OCI-LY1 (cell line): ENCODE measurements around the gene LRRC36.

Experiments
- H2AFZ ChIP-seq: fragments of 200-600 bp; sonication (generic), shearing (Covaris generic); 2 replicates; pipeline ENCODE4 v1.6.0; 2014; ENCODE audit warnings: antibody characterized with exemption, mild to moderate bottlenecking, low read length
- H3F3A ChIP-seq: fragments of 200-600 bp; sonication (generic), shearing (Covaris generic); 2 replicates; pipeline ENCODE4 v1.6.0; 2014; ENCODE audit warnings: mild to moderate bottlenecking, antibody characterized with exemption, low read length, moderate library complexity; ENCODE audit not compliant: insufficient read depth
- H3K27ac ChIP-seq: fragments of 200-600 bp; sonication (generic); 2 replicates; pipeline ENCODE4 v1.5.1; 2014; ENCODE audit warnings: low read length, mixed run types, mild to moderate bottlenecking, low read depth; ENCODE audit not compliant: poor library complexity, severe bottlenecking
- H3K27me3 ChIP-seq: fragments of 200-600 bp; sonication (generic); 2 replicates; pipeline ENCODE4 v1.6.0; 2014; ENCODE audit warnings: antibody characterized with exemption, mild to moderate bottlenecking, low read length, moderate library complexity; ENCODE audit not compliant: insufficient read depth
- H3K36me3 ChIP-seq: fragments of 200-600 bp; sonication (generic); 2 replicates; pipeline ENCODE4 v1.6.1; 2014; ENCODE audit warnings: mild to moderate bottlenecking, antibody characterized with exemption, low read length, moderate library complexity, mixed read lengths; ENCODE audit not compliant: insufficient read depth
- H3K4me1 ChIP-seq: fragments of 200-600 bp; sonication (generic); 2 replicates; pipeline ENCODE4 v1.5.1; 2014; ENCODE audit warnings: mild to moderate bottlenecking, low read length, moderate library complexity; ENCODE audit not compliant: insufficient read depth, severe bottlenecking
- H3K4me2 ChIP-seq: fragments of 200-600 bp; sonication (generic), shearing (Covaris generic); 2 replicates; pipeline ENCODE4 v1.6.1; 2014; ENCODE audit warnings: low read length
- H3K4me3 ChIP-seq: fragments of 200-600 bp; sonication (generic); 2 replicates; pipeline ENCODE4 v1.5.1; 2014; ENCODE audit warnings: low read length, low read depth, mild to moderate bottlenecking, mixed read lengths; ENCODE audit not compliant: poor library complexity, severe bottlenecking
- H3K79me2 ChIP-seq: fragments of 200-600 bp; shearing (Covaris generic); 2 replicates; pipeline ENCODE4 v1.6.1; 2016; ENCODE audit warnings: mixed run types, low read length, mixed read lengths; ENCODE audit not compliant: insufficient read depth
- H3K9ac ChIP-seq: fragments of 200-600 bp; sonication (generic), shearing (Covaris generic); 2 replicates; pipeline ENCODE4 v1.6.1; 2014; ENCODE audit warnings: mild to moderate bottlenecking, low read length, mixed read lengths
- H3K9me2 ChIP-seq: fragments of 200-600 bp; sonication (generic), shearing (Covaris generic); 2 replicates; pipeline ENCODE4 v1.6.1; 2014; ENCODE audit warnings: low read depth, mild to moderate bottlenecking, low read length, mixed read lengths
- H3K9me3 ChIP-seq: fragments of 200-600 bp; shearing (Covaris generic); 2 replicates; pipeline ENCODE4 v1.6.1; 2014; ENCODE audit warnings: low read length, mixed read lengths
- H4K20me1 ChIP-seq: fragments of 200-600 bp; sonication (generic), shearing (Covaris generic); 2 replicates; pipeline ENCODE4 v1.6.0; 2016; ENCODE audit warnings: mild to moderate bottlenecking, low read length; ENCODE audit not compliant: insufficient read depth
- EZH2 ChIP-seq: fragments of 200-600 bp; sonication (generic), shearing (Covaris generic); IDR thresholded peaks from 2 replicates; pipeline ENCODE4 v1.8.0; 2017; ENCODE audit warnings: borderline replicate concordance, mixed run types, mild to moderate bottlenecking, antibody characterized with exemption, low read length, moderate library complexity, mixed read lengths
- TF ChIP-seq, protein P1 (sequence below): fragments of 200-600 bp; sonication (generic), shearing (Covaris generic); IDR thresholded peaks from 2 replicates; pipeline ENCODE4 v1.5.1; 2017; ENCODE audit warnings: mild to moderate bottlenecking, antibody characterized with exemption, low read length, moderate library complexity, mixed read lengths

Gene LRRC36

DNA sequence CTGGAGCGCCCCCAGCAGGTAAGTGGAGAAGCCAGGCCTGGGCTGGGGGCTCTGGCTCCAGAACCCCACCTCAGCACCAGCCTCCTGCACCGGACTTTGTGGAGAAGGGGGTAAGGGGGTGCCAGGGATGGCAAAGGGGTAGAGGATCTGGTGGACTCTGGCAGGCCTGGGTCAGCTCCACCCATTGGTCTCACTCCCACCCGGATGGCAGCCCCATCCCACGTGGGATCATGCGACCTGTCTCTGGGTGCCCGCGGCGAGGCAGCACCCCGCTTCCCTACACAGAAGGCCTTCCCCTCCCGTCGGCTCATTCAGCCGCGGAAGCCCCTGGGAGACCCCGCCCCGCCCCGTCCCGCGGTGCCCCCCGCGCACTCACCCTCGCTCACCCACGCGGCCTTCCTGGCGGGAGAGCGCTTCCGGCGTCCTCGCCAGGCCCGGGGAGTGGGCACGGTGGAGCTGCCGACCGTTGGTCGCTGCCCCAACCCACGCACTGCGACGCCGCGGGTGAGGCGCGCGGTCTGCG, 47.8 kb upstream of the LRRC36 start:
- H3K79me2 ChIP-seq = no peaks in the 10 kb centered on the region

DNA sequence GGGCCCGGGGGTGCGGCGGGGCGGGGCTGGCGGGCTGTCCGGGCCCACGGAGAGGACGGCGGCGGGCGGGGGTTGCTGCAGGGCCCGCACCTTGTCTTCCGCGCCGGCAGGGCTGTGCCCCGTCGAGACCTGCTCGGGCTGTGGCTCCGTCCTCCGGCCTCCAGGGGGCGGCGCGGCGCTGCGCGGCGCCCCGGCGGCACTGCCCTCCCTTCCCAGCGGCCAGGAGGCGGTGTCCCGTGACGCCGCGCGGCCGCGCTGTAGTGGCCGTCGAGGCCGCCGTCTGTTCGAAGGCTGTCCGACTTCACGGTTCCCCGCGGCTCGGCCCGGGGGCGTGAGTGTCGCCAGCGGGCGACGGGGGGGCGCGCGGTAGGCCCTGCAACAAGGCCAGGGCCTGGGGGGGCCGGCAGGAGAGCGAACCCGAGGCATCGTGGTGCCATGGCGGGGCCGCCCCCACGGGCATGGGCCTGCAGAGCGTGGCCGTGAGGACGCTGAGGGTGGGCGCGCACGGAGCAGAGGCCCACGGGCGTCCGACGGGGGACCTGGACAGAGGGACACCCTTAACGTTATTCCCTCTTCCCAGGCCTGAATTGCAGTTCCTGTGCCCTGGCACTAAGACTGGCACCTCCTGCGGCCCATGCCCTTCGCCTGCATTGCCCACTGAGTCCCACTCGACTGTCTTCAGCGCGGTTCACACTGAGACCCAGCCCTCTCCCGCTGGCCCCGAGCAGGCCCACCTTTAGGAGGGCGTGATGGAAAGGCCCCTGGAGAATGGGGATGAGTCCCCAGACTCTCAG, 47.1 kb upstream of the LRRC36 start, which contains the start of gene PLEKHG4:
PLEKHG4 (plus strand) TSS at position 237 of the 794 bp plus-strand sequence; CDS start at position 750, 513 bp downstream.
- no peaks in the 10 kb centered on the region for H3K9me2 ChIP-seq
- no peaks in the 10 kb centered on the region for H3K79me2 ChIP-seq
- peak within 1 kb of the TSS; percentile 74 for H3K9ac ChIP-seq
- no peaks in the 10 kb centered on the region for H3K27me3 ChIP-seq
- peak within 1 kb of the TSS; percentile 35; the same call in 1 of the 2 replicates for H2AFZ ChIP-seq
- H3K36me3 ChIP-seq = peaks cover 9% of the 10 kb centered on the region
- no peak within 1 kb of the TSS for H3K27ac ChIP-seq
- no peaks in the 10 kb centered on the region for H3F3A ChIP-seq
- H4K20me1 ChIP-seq = no peaks in the 10 kb centered on the region
- H3K4me1 ChIP-seq = peaks cover 9% of the 10 kb centered on the region
- H3K4me3 ChIP-seq = peak within 1 kb of the TSS; percentile 78
- TF ChIP-seq, protein P1, sequence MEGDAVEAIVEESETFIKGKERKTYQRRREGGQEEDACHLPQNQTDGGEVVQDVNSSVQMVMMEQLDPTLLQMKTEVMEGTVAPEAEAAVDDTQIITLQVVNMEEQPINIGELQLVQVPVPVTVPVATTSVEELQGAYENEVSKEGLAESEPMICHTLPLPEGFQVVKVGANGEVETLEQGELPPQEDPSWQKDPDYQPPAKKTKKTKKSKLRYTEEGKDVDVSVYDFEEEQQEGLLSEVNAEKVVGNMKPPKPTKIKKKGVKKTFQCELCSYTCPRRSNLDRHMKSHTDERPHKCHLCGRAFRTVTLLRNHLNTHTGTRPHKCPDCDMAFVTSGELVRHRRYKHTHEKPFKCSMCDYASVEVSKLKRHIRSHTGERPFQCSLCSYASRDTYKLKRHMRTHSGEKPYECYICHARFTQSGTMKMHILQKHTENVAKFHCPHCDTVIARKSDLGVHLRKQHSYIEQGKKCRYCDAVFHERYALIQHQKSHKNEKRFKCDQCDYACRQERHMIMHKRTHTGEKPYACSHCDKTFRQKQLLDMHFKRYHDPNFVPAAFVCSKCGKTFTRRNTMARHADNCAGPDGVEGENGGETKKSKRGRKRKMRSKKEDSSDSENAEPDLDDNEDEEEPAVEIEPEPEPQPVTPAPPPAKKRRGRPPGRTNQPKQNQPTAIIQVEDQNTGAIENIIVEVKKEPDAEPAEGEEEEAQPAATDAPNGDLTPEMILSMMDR = peak; percentile 69
- TF ChIP-seq EZH2 = no peak
- H3K9me3 ChIP-seq = no peaks in the 10 kb centered on the region
- peak within 1 kb of the TSS; percentile 72 for H3K4me2 ChIP-seq

More for the DNA sequence above, 47.8 kb upstream of the LRRC36 start:
- Histone ChIP-seq H3K27ac (no peak overlapping the region), H3K9ac (peak overlapping the region; percentile 74), H3K4me3 (peak overlapping the region; percentile 78), H3K27me3 (no peaks in the 10 kb centered on the region), H4K20me1 (no peaks in the 10 kb centered on the region), H3K36me3 (peaks cover 9% of the 10 kb centered on the region), H2AFZ (peak overlapping the region; percentile 35; the same call in 1 of the 2 replicates), H3F3A (no peaks in the 10 kb centered on the region), H3K9me2 (no peaks in the 10 kb centered on the region), H3K4me1 (peaks cover 9% of the 10 kb centered on the region), H3K9me3 (no peaks in the 10 kb centered on the region), H3K4me2 (peak overlapping the region; percentile 72)
- TF ChIP-seq, protein P1 = peak; percentile 80
- TF ChIP-seq EZH2 = no peak

DNA sequence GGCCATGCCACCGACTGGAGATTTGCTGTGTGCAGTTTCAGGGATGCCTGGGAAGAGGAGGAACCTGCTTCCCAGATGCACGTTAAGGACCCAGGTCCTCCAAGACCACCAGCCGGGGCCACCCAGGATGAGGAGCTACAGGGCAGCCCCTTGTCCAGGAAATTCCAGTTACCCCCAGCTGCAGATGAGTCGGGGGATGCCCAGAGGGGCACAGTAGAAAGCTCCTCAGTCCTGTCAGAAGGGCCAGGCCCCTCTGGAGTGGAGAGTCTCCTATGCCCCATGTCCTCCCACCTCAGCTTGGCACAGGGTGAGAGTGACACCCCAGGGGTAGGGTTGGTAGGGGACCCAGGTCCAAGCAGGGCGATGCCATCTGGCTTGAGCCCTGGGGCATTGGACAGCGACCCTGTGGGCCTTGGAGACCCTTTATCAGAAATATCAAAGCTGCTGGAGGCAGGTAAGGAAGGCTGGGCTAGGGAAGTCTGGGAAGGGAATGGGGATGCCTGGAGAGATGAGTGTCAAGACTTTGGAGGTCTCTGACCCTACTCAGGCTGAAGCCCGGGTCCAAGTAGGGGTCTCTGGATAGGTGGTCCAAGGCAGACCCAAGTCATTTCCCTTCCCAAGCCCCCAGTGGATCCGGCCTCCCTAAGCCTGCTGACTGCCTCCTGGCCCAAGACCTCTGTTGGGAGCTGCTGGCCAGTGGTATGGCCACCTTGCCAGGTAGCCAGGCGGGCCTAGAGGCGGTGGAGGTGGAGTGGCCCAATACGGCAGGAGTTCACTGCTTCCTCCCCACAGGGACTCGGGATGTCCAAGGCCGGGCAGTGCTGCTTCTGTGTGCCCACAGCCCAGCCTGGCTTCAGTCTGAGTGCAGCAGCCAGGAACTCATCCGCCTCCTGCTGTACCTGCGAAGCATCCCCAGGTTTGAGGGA, 46.3 kb upstream of the LRRC36 start:
- H3K36me3 ChIP-seq = peaks cover 9% of the 10 kb centered on the region
- H3K9ac ChIP-seq = no peak overlapping the region
- H4K20me1 ChIP-seq = no peaks in the 10 kb centered on the region
- no peak overlapping the region for H3K27ac ChIP-seq
- H3K9me2 ChIP-seq = no peaks in the 10 kb centered on the region
- no peak overlapping the region for H2AFZ ChIP-seq
- H3K27me3 ChIP-seq = no peaks in the 10 kb centered on the region
- no peak overlapping the region for H3K4me3 ChIP-seq
- no peaks in the 10 kb centered on the region for H3K79me2 ChIP-seq
- H3K4me2 ChIP-seq = no peak overlapping the region
- peaks cover 9% of the 10 kb centered on the region for H3K4me1 ChIP-seq
- no peaks in the 10 kb centered on the region for H3F3A ChIP-seq
- TF ChIP-seq EZH2 = no peak
- H3K9me3 ChIP-seq = no peaks in the 10 kb centered on the region
